GM12801 (cell line): Measurements from ENCODE around the gene KCTD15.

Source experiments
- TF ChIP-seq, protein P1 (sequence below): IDR thresholded peaks from one replicate; pipeline ENCODE4 v1.5.1; 2011; ENCODE audit warnings: control low read depth; ENCODE audit not compliant: insufficient read length; ENCODE audit errors: extremely low read depth

The KCTD15 gene

DNA sequence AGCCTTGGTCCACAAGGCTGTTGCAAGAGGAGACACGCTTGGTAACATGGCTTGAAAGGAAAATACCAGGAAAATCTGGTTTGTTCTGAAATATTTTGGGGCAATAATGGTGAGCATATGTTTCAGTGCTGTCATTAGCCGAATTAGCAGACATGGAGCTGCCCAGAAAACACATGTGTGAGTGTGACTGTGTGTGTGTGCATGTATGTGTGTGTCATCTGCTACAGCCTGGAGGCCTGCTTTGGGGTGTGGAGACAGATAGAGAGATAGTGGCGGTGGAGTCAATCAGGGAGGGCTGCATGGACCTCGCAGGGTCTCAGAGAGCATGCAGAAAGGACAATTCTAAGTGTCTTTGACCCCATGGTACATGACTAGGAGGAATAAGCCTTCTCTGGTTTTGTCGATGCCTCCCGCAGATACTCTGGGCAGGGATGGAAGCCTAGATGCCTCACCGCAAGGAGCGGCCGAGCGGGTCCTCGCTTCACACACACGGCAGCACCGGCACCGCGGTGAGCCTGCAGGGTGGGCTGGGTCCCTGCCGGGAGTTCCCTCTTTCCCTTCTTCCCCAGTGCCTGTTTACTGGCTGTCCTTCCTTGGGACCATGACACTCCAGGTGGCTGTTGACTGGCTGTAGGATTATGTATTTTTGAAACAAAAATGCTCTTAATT lies 3.5 kb downstream of the KCTD15 start:
- TF ChIP-seq, protein P1, sequence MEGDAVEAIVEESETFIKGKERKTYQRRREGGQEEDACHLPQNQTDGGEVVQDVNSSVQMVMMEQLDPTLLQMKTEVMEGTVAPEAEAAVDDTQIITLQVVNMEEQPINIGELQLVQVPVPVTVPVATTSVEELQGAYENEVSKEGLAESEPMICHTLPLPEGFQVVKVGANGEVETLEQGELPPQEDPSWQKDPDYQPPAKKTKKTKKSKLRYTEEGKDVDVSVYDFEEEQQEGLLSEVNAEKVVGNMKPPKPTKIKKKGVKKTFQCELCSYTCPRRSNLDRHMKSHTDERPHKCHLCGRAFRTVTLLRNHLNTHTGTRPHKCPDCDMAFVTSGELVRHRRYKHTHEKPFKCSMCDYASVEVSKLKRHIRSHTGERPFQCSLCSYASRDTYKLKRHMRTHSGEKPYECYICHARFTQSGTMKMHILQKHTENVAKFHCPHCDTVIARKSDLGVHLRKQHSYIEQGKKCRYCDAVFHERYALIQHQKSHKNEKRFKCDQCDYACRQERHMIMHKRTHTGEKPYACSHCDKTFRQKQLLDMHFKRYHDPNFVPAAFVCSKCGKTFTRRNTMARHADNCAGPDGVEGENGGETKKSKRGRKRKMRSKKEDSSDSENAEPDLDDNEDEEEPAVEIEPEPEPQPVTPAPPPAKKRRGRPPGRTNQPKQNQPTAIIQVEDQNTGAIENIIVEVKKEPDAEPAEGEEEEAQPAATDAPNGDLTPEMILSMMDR, result no peak

GRCh38 chr19:33801411-33801810 lies 4.7 kb downstream of the KCTD15 start:
- TF ChIP-seq, protein P1, result no peak

DNA sequence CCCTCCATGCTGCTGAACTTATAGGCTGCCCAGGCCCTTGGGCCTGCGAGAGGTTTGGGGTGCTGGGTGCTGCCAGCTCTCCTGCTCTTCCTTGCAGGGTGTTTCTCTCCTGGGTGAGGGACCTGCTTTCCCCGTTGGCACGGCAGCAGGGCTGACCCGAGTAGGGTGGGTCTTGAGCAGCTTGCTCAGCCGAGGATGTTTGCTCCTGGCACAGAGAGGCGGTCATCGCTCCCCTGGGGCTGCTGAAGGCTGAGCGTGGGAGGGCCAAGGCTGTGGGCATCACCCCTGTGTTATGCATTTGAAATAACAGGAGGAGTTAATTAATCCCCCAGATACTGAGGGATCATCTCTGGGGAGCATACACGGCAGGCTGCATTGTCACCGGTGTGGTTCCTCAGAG lies 5.3 kb downstream of the KCTD15 start:
- TF ChIP-seq, protein P1, result no peak

DNA sequence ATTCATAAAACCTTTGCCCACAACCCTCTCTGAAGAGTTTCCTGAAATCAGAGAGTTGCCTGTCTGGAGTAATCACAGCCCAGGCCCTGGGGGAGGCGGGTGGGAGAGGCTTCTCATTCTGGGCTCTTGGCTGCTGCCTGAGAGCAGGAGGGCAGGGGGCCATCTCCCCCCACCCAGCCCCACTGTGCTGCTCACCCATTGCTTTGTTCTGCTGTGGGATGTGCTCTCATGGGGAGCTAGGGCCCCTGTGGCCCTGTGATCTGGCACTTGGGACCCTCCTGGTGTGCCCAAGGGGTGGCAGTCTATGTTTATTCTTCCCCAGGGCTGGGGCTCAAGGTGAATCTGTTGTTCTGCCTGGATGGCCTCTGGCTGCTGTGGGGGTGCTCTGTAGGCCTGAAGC lies 6.1 kb downstream of the KCTD15 start:
- TF ChIP-seq, protein P1, result no peak

DNA sequence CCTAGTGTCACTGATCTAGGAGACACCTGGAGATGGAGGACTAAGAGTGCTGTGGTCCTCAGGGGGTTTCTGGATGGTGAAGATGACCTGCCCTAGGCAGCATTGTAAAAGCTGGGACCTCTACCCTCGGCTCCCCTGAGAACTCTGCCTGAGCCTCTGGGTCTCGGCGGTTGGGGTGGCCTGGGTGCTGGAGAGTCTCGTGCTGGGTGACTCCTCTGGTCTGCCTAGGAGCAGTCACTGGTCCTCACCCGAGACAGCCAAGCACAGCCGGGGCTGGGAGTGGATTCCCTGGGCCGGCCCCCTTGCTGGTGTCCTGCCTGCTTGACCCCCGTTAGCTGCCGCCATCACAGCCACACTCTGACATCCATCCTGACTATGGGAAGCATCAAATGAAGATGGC lies 6.7 kb downstream of the KCTD15 start:
- TF ChIP-seq, protein P1, result no peak

DNA sequence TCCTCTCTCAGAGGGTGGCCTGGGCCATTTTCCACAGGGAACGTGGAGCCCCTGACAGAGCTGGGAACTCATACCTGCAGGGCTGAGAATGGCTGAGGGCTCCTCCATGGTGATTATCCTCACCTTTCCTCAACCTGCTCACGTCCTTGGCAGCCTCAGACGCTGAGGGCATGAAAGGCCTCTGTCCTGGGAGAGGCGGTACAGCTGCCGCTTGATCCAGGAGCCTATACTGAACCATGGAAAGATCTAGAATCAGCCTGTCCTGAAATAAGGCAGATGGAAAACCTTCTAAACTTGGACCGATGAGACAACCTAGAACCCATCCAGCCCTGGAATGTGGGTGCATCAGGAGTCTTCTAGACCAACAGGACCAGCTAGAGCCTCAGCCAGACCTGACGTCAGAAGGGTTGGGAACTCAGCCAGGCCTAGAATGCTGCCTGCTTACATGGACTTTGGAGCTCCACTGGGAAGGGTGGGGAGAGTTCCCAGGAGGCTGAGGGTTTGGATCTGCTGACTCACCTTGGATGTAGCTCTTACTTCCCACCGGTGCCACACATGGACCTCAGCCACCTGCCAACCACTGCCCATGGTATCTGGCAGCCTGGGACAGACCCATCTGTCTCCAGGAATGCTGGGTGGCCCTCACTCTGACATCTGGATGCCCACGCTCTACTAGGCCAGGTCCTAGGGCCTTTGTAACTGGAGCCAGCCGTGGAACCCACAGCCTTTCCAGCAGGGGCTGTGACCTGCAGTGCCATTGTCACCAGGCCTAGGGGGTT lies 7.5 kb downstream of the KCTD15 start:
- TF ChIP-seq, protein P1, result no peak

GRCh38 chr19:33805313-33805712 lies 8.6 kb downstream of the KCTD15 start:
- TF ChIP-seq, protein P1, result no peak
